Left lung (tissue), 10 donors: Measurements from ENCODE around the gene CD82. TPM values are rescaled to one million over a fixed set of nuclear protein-coding genes. Genes with fewer than 3 reads are reported as not detected.

Experiments
- ATAC-seq: fragments of 200-7000 bp; cut with Tn5 transposase; one replicate; pipeline ENCODE4 v1.9.1; 2020; ENCODE audit warnings: moderate library complexity
- DNase-seq, 4 donors: peaks; one replicate each; pipeline ENCODE4 v3.0.0-alpha.2; 2013 to 2020
- H3K27ac ChIP-seq, 2 donors: fragments of 200-600 bp; sonication (generic) in 1 of 2; one replicate each; pipeline versions ENCODE4 v1.5.0 to v1.8.0; 2020 to 2021
- H3K27me3 ChIP-seq, 2 donors: fragments of 200-600 bp; sonication (generic) in 1 of 2; one replicate each; pipeline versions ENCODE4 v1.5.0 to v1.8.0; 2020 to 2021
- H3K36me3 ChIP-seq, 2 donors: fragments of 200-600 bp; sonication (generic) in 1 of 2; one replicate each; pipeline versions ENCODE4 v1.5.0 to v1.8.0; 2020 to 2021
- H3K4me1 ChIP-seq, 2 donors: fragments of 200-600 bp; one replicate each; pipeline ENCODE4 v1.8.0; 2021
- H3K4me3 ChIP-seq, 2 donors: fragments of 200-600 bp; sonication (generic) in 1 of 2; one replicate each; pipeline versions ENCODE4 v1.5.0 to v1.8.0; 2020 to 2021; ENCODE audit warnings: mild to moderate bottlenecking in 1 of 2
- H3K9me3 ChIP-seq, 2 donors: fragments of 200-600 bp; sonication (generic) in 1 of 2; one replicate each; pipeline versions ENCODE4 v1.5.0 to v1.8.0; 2020 to 2021
- intact Hi-C, 2 donors: fragments of 100-400 bp; cut with DNase I; formaldehyde crosslinking; loops; one replicate each; pipeline versions ENCODE4 v1.11.2 to v1.14.2; 2022
- polyA plus RNA-seq, 6 donors: library from polyadenylated mRNA; unstranded; fragments of 120-200 nt; gene quantifications; one replicate each; pipeline ENCODE4 v1.2.1, GENCODE V29; 2013; ENCODE audit not compliant: insufficient read length in 6 of 6
- total RNA-seq, 2 donors: library from RNA; stranded (reverse); fragmentation: NEBNext Ultra II Directional; extraction: Animal tissue kit (Norgen Biotek cat#: 25700); gene quantifications; one replicate each; pipeline ENCODE4 v1.2.1, GENCODE V29; 2021
- TF ChIP-seq, protein P1 (sequence below), 2 donors: fragments of 200-600 bp; sonication (generic) in 1 of 2; IDR thresholded peaks; one replicate each; pipeline versions ENCODE4 v1.5.0 to v1.8.0; 2021; ENCODE audit warnings: antibody characterized with exemption in 2 of 2
- donor health status: DM: no; HTN: yes; CAD: no.
- donor health status: DM: no; HTN: no; CAD: no.

CD82 gene
- total and polyA plus RNA-seq, 8 donors: 33.7 to 244 (median 54.6) TPM

DNA sequence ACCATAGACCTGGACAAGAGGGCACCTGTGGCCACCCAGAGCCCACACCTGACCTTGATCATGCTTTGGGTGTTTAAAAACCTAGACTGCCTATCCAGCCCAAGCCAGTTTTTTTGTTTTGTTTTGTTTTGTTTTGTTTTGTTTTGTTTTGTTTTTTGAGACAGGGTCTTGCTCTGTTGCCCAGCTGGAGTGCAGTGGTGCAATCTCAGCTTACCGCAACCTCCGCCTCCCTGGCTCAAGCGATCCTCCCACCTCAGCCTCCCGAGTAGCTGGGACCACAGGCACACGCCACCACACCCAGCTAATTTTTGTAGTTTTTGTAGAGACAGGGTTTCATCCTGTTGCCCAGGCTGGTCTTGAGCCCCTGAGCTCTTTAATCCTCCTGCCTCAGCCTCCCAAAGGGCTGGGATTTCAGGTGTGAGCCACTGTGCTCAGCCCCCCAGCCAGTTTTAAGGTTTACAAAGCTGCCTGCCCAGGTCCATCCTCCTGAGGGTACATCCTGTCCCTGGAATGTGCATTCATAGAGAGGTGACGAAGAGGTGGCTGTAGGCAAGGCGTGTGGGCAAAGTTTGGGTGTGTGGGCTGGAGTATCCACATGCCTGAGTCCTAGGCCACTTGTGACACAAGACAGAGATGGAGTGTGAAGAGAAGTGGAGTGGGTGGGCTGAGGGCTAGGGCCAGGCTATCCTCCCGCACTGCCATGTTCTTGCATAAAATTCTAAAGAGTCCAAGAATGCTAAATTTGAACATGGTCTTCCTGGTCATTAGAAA is 3.3 kb upstream of the CD82 start:
- intact Hi-C loops: no loop called here
- H3K27me3 ChIP-seq: no peaks in the 10 kb centered on the region
- no peaks in the 10 kb centered on the region for H3K36me3 ChIP-seq
- ATAC-seq (no peak), DNase-seq (no peak)
- H3K4me1 ChIP-seq: peaks cover 12 to 48% of the 10 kb centered on the region in 2 donors
- TF ChIP-seq, protein P1, sequence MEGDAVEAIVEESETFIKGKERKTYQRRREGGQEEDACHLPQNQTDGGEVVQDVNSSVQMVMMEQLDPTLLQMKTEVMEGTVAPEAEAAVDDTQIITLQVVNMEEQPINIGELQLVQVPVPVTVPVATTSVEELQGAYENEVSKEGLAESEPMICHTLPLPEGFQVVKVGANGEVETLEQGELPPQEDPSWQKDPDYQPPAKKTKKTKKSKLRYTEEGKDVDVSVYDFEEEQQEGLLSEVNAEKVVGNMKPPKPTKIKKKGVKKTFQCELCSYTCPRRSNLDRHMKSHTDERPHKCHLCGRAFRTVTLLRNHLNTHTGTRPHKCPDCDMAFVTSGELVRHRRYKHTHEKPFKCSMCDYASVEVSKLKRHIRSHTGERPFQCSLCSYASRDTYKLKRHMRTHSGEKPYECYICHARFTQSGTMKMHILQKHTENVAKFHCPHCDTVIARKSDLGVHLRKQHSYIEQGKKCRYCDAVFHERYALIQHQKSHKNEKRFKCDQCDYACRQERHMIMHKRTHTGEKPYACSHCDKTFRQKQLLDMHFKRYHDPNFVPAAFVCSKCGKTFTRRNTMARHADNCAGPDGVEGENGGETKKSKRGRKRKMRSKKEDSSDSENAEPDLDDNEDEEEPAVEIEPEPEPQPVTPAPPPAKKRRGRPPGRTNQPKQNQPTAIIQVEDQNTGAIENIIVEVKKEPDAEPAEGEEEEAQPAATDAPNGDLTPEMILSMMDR (IDR thresholded peaks at IDR 0.05): no peak
- H3K9me3 ChIP-seq: no peaks in the 10 kb centered on the region
- no peak overlapping the region for H3K4me3 ChIP-seq
- no peak overlapping the region for H3K27ac ChIP-seq

DNA sequence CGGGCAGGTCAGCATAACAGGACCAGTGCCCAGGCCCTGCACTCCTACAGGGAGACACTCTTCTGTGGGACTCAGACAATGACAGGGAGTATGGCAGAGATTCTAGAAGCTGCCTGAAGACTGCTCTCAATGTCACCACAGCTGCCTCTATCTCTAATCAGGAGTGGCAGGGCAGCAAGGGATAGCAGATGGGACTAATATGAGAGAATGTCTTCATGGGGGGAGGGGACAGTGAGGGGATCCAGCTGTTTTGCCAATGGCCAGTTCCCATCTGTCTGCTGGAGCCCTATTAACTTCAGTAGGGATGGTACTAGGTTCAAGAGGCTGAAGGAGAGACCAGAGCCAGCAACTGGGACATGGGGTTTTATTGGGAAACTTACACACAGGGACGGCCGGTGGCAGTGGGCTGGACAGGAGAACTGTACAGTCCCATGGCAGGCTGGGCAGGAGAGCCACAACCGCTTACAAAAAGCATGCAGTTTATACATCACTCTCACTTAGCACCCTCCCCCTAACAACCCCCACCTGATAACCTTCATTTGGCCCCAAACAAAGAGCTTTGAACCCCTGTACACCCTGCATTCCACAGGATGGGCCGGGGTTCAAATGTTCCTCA is 2.5 kb upstream of the CD82 start:
- H3K9me3 ChIP-seq: no peaks in the 10 kb centered on the region
- peaks cover 13 to 53% of the 10 kb centered on the region in 2 donors for H3K4me1 ChIP-seq
- H3K4me3 ChIP-seq: no peak overlapping the region
- TF ChIP-seq, protein P1 (IDR thresholded peaks at IDR 0.05): no peak
- no peak overlapping the region for H3K27ac ChIP-seq
- H3K36me3 ChIP-seq: no peaks in the 10 kb centered on the region
- DNase-seq: peak in 1 of 4 donors; percentile 45
- no peaks in the 10 kb centered on the region for H3K27me3 ChIP-seq
- ATAC-seq: no peak
- intact Hi-C loops: no loop called here

DNA sequence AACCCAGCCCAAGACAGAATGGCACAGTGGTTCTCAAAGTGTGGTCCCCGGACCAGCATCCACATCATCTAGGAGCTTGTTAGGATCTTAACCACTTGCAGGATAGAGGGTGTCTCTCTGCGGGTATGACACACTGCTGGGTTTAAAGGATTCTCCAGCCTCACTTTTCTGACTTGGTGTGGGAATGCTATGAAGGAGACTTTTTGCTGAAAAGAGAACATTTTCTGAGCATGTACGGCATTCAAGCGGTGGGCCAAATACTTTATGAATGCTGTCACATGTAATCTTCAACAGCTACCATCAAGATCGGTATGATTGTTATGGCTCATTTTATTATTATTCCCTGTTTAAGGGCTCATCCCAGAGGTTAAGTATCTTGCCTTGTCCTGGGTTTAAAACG is 1.8 kb upstream of the CD82 start:
- H3K36me3 ChIP-seq: no peaks in the 10 kb centered on the region
- no peaks in the 10 kb centered on the region for H3K9me3 ChIP-seq
- ATAC-seq (no peak), DNase-seq (no peak)
- H3K27me3 ChIP-seq: no peaks in the 10 kb centered on the region
- peaks cover 21 to 60% of the 10 kb centered on the region in 2 donors for H3K4me1 ChIP-seq
- H3K27ac ChIP-seq: peak overlapping the region; percentile 96
- H3K4me3 ChIP-seq: no peak overlapping the region
- intact Hi-C loops: no loop called here
- TF ChIP-seq, protein P1 (IDR thresholded peaks at IDR 0.05): no peak

DNA sequence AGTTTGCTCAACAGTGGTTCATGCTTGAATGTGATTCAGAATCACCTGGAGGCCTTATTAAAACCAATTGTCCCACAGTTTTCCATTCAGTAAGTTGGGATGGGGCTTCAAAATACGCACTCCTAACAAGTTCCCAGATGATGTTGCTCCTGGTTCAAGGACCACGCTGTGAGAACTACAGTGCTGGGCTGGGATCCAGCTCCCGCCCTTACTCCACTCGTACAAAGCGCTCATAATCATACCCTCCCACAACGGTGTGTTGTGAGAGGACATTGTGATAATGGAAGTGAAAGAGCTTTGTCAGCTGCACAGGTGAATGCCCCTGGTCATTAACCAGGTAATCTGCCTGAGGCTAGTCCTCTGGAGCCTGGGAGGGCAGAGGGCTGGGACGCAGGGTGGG is 1.3 kb upstream of the CD82 start:
- Histone ChIP-seq H3K4me1 (peaks cover 25 to 62% of the 10 kb centered on the region in 2 donors), H3K4me3 (peak overlapping the region in 1 of 2 donors; percentile 60), H3K36me3 (no peaks in the 10 kb centered on the region), H3K27me3 (no peaks in the 10 kb centered on the region), H3K27ac (peak overlapping the region; percentile 96), H3K9me3 (no peaks in the 10 kb centered on the region)
- intact Hi-C loops: no loop called here
- peak; percentile 4 for ATAC-seq
- DNase-seq: peak in 1 of 4 donors; percentile 60
- TF ChIP-seq, protein P1 (IDR thresholded peaks at IDR 0.05): no peak

DNA sequence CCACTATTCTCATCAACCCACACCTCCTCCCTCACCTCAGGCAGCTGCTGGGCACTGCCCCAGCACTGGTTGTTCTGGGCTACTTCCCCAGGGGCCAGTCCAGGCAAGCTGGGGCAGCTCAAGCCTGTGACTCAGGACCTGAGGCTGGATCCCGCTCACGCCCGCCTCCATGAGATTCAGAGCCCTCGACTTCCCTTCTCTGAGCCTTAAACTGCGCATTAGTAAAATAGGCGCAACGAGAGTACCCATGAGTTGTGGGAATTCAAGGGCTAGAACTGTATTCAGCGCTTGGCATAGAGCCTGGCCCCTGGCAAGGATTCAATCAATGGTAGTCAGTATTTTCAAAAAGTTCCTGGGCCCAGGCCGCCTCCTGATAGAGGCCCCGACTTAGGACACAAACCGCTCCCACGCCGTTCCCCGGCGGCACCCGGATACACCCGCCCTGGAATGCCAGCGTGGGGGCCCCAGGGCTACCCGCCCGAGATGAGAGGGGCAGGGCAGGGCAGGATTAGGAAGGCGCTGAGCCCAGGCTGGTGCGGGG is 723 bp upstream of the CD82 start:
- Histone ChIP-seq H3K4me3 (peak overlapping the region; percentile 29 to 60), H3K27ac (peak overlapping the region; percentile 96), H3K4me1 (peaks cover 31 to 62% of the 10 kb centered on the region in 2 donors), H3K36me3 (no peaks in the 10 kb centered on the region), H3K27me3 (no peaks in the 10 kb centered on the region), H3K9me3 (no peaks in the 10 kb centered on the region)
- intact Hi-C loops: no loop called here
- peak in 2 of 4 donors; percentile 87 to 90 for DNase-seq
- ATAC-seq: peak; percentile 58
- TF ChIP-seq, protein P1 (IDR thresholded peaks at IDR 0.05): no peak
